GM19328 (cell line): ENCODE data around the gene IL10.

Experiments used
- ATAC-seq: cut with Tn5 transposase; IDR thresholded peaks from one replicate; pipeline ENCODE4 v1.9.1; 2021; ENCODE audit warnings: mild to moderate bottlenecking, moderate library complexity; ENCODE audit not compliant: unreplicated experiment

IL10 gene

GRCh38 chr1:206737729-206738201 is 34.5 kb downstream of the IL10 start:
- no peak for ATAC-seq

- no peak for ATAC-seq
These were observed 35.2 kb downstream of the IL10 start for GRCh38 chr1:206736878-206737728.

GRCh38 chr1:206735553-206736031 is 36.7 kb downstream of the IL10 start:
- ATAC-seq, result no peak

DNA sequence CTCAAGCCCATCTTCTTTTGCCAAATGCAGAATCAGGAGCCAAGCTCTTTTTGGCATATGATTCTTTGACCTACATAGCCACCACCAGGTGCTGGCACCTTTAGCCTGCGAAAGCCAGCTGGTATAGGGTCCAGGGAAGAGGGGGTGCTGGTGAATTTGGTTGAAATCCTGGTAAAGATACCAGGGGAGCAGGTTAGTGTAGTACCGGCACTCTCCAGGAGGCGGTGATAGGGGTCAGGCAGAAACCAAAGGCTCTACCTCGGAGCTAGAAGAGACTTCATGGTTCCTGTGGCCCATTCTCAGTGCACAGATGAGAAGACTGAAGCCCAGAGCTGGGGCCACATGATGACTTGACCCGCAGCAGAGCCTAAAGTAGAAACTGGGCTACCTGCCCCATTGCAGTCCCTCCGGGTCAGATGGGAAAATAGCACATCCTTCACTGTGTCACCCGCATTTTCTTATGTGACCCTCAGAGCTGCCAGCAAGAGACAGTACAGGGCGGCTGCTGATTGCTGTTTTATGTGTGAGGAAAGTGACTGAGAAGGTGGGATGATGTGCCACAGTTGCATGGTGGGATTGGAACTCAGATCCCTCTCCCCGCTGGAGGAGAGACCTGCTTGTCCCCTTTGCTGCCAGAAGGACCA is 37.7 kb downstream of the IL10 start:
- no peak for ATAC-seq

- no peak for ATAC-seq
These were observed 39.3 kb downstream of the IL10 start for GRCh38 chr1:206732992-206733391.

- ATAC-seq, result no peak
These were observed 39.8 kb downstream of the IL10 start for GRCh38 chr1:206732508-206732907.

GRCh38 chr1:206729507-206729906 is 42.8 kb downstream of the IL10 start:
- no peak for ATAC-seq

DNA sequence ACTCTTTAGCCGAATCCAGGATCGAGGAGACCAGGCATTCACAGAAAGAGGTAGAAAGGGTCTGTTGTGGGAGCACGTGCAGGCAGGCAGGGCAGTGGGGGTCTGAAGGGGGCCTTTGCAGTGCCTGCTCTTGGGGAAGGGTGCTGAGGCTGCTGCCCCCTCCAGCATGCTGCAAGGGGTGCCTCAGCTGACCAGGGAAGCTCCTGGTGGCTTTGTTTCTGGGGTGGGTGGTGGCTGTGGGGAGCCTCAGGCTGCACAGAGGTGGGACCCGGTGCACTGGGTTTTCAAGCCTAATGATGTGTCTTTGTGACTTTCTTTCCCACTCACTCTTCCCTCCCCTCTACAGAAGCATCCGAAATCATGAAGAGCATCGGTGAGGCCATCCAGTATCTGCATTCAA is 43.2 kb downstream of the IL10 start:
- ATAC-seq, result no peak

DNA sequence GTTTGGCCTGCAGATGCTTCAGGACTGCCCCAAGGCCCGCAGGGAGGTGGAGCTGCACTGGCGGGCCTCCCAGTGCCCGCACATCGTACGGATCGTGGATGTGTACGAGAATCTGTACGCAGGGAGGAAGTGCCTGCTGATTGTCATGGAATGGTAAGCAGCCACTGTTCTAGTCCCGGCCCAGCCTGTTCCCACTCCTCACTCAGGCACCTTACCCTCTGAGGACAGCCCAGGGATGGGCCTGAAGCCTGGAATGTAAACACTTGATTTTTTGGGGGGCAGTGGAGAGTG is 43.7 kb downstream of the IL10 start:
- ATAC-seq, result no peak

- no peak for ATAC-seq
These were observed 44.2 kb downstream of the IL10 start for GRCh38 chr1:206727981-206728696.

GRCh38 chr1:206725109-206725963 is 47.0 kb downstream of the IL10 start:
- ATAC-seq, result no peak

GRCh38 chr1:206723805-206724472 is 48.4 kb downstream of the IL10 start:
- ATAC-seq, result no peak

DNA sequence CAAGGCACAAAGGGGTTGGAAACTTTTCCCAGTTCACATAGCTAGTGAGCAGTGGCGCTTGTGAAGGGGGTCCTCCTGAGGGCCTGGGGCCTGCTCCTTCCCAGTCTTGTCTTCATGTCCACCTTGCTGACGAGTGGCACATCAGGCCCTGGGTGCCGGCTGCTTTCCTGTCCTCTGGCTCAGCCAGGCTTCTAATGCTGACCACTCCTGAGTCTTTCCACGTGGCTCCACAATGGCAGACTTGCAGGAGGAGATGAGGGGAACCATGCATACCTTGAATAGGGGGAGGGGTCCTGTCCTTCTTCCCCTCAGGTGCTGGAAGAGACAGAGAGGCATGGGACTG is 48.9 kb downstream of the IL10 start:
- ATAC-seq, result no peak

DNA sequence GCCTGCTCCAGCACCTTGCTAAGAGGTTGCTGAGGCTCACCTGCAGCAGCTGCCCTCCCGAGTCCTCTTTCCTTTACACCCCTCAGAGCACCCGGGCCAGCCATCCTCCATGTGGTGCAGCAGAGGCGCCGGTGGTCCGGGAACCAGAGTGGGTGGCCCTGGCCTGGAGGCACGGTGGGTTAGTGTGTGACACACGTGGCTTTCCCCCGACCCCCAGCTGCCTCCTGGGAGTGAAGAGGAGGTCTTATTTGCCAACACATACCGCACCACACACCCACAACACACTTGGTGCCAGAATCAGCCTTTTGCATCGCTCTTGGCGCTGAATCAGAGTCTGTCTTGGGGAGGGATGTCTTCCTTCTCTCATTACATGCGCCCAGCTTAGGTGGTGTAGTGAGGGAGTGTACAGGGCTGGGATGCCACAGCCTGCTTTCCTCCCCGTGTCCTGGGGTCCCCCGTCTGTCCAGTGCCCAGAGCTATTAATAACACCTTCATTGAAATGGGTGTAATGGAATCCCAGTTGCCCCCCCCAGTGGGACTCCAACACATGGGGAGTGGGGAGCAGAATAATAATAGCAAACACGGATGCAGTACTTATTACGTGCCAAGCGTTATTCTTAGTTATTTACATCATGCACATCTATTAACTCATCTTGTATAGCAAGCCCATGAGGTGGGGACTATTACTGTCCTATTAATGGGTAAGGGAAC is 49.4 kb downstream of the IL10 start:
- ATAC-seq, result no peak

DNA sequence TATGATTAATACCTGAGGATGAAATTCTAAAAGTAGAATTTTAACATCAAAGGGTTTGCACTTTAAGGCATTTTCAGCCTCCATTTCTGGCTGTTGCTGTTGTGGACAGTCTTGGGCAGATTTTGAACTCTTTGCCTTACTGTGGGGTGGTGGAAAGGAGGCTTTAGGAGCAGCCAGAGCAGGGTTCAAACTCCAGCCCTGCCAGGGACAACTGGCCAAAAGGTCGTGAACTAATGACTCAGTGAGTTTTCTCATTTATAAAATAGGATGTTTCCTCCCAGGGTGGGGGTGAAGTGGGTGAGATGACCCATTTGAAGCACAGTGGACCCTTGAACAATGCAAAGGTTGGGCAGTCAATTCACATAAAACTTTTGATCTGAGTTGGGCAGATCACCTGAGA is 50.8 kb downstream of the IL10 start:
- no peak for ATAC-seq

DNA sequence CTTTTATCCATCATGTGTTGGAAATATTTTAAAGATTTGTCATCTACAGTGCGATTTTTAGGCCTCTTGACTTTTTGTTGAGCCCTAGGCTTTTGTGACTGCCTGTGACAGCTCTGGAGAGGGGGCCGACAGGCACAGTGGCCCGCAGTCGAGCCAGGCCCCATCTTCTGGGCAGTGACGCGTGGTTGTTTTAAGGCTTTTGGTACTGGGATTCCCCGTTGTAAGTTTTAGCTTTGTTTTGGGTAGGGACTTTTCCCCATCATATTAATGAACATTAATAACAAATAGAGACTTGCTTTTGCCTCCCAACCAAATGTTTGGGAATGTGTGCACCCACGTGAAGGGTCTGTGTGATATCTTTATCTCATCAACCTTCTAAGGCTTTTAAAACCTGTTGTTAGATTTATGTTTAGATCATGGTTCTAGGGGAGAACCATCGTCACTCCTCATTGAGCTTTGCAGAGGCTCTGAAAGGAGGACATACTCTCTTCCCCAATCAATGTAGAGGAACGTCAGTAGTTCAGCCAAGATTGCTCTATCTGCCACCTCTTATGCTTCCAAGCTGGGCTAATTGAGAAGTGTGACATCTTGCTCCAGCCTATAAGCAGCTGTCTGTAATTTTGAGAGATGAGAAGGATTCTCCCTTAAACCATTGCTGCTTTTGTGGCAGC is 53.0 kb downstream of the IL10 start:
- no peak for ATAC-seq

GRCh38 chr1:206717674-206717989 is 54.7 kb downstream of the IL10 start:
- no peak for ATAC-seq
